ENCODE measurements around the gene DIDO1.

DNA sequence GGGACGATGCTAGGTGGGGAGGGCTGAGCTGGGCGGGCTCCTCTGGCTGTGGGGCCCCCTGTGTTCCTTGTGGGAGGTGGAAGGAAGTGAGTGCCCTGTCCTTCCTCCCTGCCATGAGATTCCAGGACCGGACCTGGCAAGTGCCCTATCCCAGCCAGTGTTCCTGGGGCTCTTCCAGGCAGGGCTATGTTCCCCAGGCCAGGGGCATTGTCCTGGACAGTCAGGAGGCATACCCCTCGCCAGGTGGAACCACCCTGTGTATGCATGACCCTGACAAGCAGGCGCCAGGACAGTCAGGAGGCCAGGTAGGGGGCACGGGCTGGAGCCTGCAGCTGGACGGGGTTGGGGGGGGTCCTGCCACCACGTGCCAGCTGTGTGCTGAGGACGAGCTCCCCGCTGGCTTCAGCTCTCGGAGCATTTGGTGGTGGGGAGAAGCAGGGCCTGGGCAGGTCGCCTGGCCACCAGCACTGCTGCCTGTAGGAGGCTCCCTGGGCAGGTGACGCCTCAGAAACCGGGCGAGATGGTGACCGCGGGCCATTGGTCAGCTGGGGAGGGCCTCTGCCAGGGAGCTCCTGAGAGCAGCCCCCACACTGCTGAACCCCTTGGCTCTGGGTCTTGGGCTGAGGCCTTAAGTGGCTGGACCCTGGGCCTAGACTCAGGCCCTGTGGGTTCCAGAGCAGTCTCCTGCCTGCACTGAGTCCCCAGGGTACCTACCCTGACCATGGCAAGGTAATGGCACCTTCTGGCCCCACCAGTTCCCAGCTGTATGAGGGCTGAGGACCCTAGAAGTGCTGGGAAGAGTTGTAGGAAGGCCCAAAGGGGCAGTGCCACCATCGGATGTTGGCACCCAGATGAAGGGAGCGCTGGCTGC is 26.9 kb upstream of the DIDO1 start:
- TF ChIP-seq CTCF (conservative IDR thresholded peaks at IDR 0.05; ENCODE audit: low read depth, low read length) (no peak), EZH2 (IDR thresholded peaks at IDR 0.05; ENCODE audit: low read length, unreplicated experiment) (no peak), EZH2phosphoT487 (IDR thresholded peaks at IDR 0.05; ENCODE audit: borderline replicate concordance, low read length) (no peak)

All from PC-3 (cell line).